Measurements from ENCODE around the gene SRC.

DNA sequence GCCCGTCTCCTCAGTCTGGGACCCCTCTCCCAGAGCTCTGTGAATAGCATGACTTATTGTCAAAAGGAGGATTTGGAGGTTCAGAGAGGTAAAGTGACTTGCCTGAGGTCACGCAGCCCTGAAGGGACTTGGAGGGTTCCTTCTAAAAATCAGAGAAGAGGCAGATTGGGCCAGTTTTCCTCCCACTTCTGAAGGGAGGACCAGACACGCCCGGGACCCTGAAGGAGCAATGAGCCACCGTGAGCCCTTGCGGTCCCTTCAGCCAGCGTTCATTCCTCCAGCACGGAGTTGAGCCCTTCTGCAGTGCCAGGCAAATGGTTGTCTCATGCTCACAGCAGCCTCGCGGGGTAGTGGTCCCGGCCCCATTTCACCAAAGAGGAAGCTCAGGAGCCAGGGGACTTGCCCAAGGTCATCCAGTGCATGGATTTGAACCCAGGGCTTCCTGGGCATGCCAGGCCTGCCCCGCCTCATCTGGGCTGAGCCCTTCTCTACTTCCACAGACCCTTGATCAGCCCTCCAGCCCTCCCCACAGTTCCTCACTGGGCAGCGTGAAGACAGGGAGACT, 7.4 kb downstream of the SRC start:
- TF ChIP-seq, protein P1, sequence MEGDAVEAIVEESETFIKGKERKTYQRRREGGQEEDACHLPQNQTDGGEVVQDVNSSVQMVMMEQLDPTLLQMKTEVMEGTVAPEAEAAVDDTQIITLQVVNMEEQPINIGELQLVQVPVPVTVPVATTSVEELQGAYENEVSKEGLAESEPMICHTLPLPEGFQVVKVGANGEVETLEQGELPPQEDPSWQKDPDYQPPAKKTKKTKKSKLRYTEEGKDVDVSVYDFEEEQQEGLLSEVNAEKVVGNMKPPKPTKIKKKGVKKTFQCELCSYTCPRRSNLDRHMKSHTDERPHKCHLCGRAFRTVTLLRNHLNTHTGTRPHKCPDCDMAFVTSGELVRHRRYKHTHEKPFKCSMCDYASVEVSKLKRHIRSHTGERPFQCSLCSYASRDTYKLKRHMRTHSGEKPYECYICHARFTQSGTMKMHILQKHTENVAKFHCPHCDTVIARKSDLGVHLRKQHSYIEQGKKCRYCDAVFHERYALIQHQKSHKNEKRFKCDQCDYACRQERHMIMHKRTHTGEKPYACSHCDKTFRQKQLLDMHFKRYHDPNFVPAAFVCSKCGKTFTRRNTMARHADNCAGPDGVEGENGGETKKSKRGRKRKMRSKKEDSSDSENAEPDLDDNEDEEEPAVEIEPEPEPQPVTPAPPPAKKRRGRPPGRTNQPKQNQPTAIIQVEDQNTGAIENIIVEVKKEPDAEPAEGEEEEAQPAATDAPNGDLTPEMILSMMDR (IDR thresholded peaks at IDR 0.05) = no peak
- no peak for TF ChIP-seq POLR2A (IDR thresholded peaks at IDR 0.05)
